ENCODE measurements around the gene CHST8. TPM values are rescaled to one million over a fixed set of nuclear protein-coding genes. Genes with fewer than 3 reads are reported as not detected.

The CHST8 gene
- total RNA-seq, 1 donor from 2014 or later, result 0.35 TPM

DNA sequence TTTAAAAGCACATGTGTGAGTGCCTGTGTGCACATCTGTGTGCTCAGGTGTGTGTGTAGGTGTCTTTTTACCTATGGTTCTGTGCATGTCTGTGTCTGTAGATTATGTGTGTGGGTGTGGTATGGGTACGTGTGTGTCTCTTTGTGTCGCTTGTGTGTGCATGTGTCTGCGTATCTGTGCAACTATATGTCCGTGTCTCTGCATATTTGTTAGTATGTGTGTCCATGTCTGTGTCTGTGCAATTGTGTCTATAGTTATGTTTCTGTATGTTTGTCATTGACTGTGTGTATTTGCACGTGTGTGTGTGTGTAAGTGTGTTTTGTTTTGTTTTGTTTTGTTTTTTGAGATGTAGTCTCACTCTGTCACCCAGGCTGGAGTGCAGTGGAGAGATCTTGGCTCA, 167.6 kb downstream of the CHST8 start:
- peaks cover 12% of the 10 kb centered on the region for H3K27me3 Mint-ChIP-seq (ENCODE audit: unreplicated experiment)
- H3K27ac Mint-ChIP-seq (ENCODE audit: unreplicated experiment), result no peak overlapping the region
- H3K4me1 Mint-ChIP-seq (ENCODE audit: unreplicated experiment), result peaks cover 3% of the 10 kb centered on the region
- DNase-seq (ENCODE audit: extremely low spot score, unreplicated experiment), result no peak
- TF ChIP-seq, protein P1, sequence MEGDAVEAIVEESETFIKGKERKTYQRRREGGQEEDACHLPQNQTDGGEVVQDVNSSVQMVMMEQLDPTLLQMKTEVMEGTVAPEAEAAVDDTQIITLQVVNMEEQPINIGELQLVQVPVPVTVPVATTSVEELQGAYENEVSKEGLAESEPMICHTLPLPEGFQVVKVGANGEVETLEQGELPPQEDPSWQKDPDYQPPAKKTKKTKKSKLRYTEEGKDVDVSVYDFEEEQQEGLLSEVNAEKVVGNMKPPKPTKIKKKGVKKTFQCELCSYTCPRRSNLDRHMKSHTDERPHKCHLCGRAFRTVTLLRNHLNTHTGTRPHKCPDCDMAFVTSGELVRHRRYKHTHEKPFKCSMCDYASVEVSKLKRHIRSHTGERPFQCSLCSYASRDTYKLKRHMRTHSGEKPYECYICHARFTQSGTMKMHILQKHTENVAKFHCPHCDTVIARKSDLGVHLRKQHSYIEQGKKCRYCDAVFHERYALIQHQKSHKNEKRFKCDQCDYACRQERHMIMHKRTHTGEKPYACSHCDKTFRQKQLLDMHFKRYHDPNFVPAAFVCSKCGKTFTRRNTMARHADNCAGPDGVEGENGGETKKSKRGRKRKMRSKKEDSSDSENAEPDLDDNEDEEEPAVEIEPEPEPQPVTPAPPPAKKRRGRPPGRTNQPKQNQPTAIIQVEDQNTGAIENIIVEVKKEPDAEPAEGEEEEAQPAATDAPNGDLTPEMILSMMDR (IDR thresholded peaks at IDR 0.05), result no peak
- no peaks in the 10 kb centered on the region for H3K9me3 Mint-ChIP-seq (ENCODE audit: unreplicated experiment)
- H3K4me3 Mint-ChIP-seq (ENCODE audit: unreplicated experiment), result no peak overlapping the region
- no peaks in the 10 kb centered on the region for H3K36me3 Mint-ChIP-seq (ENCODE audit: unreplicated experiment)

DNA sequence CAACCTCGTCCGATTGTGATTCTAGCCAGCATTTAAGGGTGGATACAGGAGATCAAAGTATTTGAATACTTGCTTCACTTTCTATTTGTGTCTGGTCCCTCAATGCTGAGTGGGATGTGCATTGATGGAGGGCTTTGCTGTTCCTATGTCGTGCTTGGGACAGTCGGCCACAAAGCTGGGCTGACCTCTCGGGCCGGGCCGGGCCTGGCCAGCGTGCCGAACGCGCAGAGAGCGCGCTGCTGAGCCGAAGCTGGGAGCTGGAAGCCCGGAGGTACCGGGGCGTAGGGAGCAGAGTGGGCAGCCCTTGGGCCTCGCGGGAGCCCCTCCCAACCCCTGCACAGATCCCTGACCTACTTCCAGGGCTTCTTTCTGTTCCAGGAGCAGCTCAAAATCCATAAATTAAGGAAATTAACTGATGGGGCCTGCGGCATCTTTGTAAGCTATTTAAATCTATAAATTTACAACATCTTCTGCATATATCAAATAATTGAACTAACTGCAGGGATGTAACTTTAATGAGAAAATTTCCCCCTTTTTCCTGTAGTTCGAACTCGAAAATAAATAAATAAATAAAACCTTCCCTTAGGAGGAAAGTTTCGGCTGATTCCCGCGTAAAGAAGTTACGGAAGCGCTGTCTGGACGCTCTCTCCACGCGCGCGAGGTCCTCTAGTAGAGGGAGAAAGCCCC, 173.1 kb downstream of the CHST8 start:
- Mint-ChIP-seq H3K4me3 (ENCODE audit: unreplicated experiment) (peak overlapping the region; percentile 74), H3K4me1 (ENCODE audit: unreplicated experiment) (peaks cover 23% of the 10 kb centered on the region), H3K9me3 (ENCODE audit: unreplicated experiment) (no peaks in the 10 kb centered on the region), H3K27ac (ENCODE audit: unreplicated experiment) (peak overlapping the region; percentile 88), H3K36me3 (ENCODE audit: unreplicated experiment) (peaks cover 7% of the 10 kb centered on the region), H3K27me3 (ENCODE audit: unreplicated experiment) (peaks cover 3% of the 10 kb centered on the region)
- TF ChIP-seq, protein P1 (IDR thresholded peaks at IDR 0.05), result no peak
- DNase-seq (ENCODE audit: extremely low spot score, unreplicated experiment), result no peak

GRCh38 chr19:33795370-33796163, 173.8 kb downstream of the CHST8 start:
- H3K36me3 Mint-ChIP-seq (ENCODE audit: unreplicated experiment), result peaks cover 11% of the 10 kb centered on the region
- H3K27ac Mint-ChIP-seq (ENCODE audit: unreplicated experiment), result peak overlapping the region; percentile 91
- peak; percentile 97 for DNase-seq (ENCODE audit: extremely low spot score, unreplicated experiment)
- peak overlapping the region; percentile 81 for H3K4me3 Mint-ChIP-seq (ENCODE audit: unreplicated experiment)
- TF ChIP-seq, protein P1 (IDR thresholded peaks at IDR 0.05), result peak; percentile 93
- H3K27me3 Mint-ChIP-seq (ENCODE audit: unreplicated experiment), result peaks cover 3% of the 10 kb centered on the region
- no peaks in the 10 kb centered on the region for H3K9me3 Mint-ChIP-seq (ENCODE audit: unreplicated experiment)
- peaks cover 29% of the 10 kb centered on the region for H3K4me1 Mint-ChIP-seq (ENCODE audit: unreplicated experiment)

DNA sequence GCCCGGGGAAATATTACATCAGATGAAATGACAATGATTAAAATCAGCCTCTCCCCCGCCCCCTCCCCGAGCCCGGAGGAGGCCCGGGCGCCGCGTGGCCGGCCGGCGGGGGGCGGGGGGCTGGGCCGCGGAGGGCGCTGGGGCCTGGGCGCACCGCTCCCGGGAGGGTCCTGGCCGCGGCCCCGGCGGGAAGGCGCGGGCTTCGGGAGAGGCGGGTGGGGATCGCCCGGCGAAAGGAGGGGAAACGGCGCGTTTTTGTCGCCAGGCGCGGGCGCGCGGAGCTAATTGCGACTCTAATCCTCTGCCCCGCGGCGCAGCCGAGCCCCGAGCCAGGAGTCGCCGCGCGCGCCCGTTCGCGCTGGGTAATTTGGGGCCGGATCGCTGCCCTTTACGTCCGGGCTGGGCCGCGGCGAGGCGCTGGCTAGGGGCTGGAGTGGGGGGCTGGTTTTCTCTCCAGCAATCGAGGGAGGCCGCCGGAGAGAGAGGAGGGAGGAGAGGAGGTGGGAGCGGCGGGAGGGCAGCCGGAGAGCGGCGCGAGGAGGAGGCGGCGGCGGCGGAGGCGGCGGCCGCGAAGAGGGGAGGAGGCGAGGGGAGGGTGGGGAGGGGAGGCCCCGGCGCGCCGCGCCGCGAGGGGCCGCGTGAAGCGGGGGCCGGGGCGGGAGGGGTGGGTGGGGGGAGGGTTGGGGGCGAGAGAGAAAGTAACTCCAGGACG, 174.6 kb downstream of the CHST8 start, which contains the start of gene KCTD15:
TSS of gene KCTD15 (plus strand) at position 707 of the 712 bp plus-strand sequence. CDS start 3,585 bp downstream, outside the sequence.
- no peak for DNase-seq (ENCODE audit: extremely low spot score, unreplicated experiment)
- no peaks in the 10 kb centered on the region for H3K9me3 Mint-ChIP-seq (ENCODE audit: unreplicated experiment)

More for the DNA sequence above, 174.6 kb downstream of the CHST8 start, which contains the start of gene KCTD15:
- peaks cover 33% of the 10 kb centered on the region for H3K4me1 Mint-ChIP-seq (ENCODE audit: unreplicated experiment)
- peaks cover 3% of the 10 kb centered on the region for H3K27me3 Mint-ChIP-seq (ENCODE audit: unreplicated experiment)
- peak within 1 kb of the TSS; percentile 87 for H3K4me3 Mint-ChIP-seq (ENCODE audit: unreplicated experiment)
- H3K36me3 Mint-ChIP-seq (ENCODE audit: unreplicated experiment), result peaks cover 17% of the 10 kb centered on the region
- TF ChIP-seq, protein P1 (IDR thresholded peaks at IDR 0.05), result no peak
- peak within 1 kb of the TSS; percentile 91 for H3K27ac Mint-ChIP-seq (ENCODE audit: unreplicated experiment)
